ENCODE data around the gene CAMSAP3. TPM values are rescaled to one million over a fixed set of nuclear protein-coding genes. Genes with fewer than 3 reads are reported as not detected.
"Not testable (repeated sequence)": the region's sequence is repeated elsewhere in the genome, so short reads cannot be mapped to it uniquely, and the experiment has no call there.

Gene CAMSAP3
- total RNA-seq, 1 donor from 2014 or later: 1.2 TPM

- DNase-seq (ENCODE audit: low spot score): no peak
Measured at GRCh38 chr19:7570761-7571160, 24.9 kb upstream of the CAMSAP3 start.

- DNase-seq (ENCODE audit: low spot score): no peak
Measured at GRCh38 chr19:7575434-7576040, 20.1 kb upstream of the CAMSAP3 start.

- DNase-seq (ENCODE audit: low spot score): not testable (repeated sequence)
Measured at GRCh38 chr19:7577422-7577821, 18.2 kb upstream of the CAMSAP3 start.

- DNase-seq (ENCODE audit: low spot score): no peak
Measured at GRCh38 chr19:7578127-7578526, 17.5 kb upstream of the CAMSAP3 start.

- no peak for DNase-seq (ENCODE audit: low spot score)
Measured at GRCh38 chr19:7579182-7579581, 16.5 kb upstream of the CAMSAP3 start.

GRCh38 chr19:7582446-7582845, 13.2 kb upstream of the CAMSAP3 start:
- DNase-seq (ENCODE audit: low spot score): no peak

- DNase-seq (ENCODE audit: low spot score): no peak
Measured at GRCh38 chr19:7589822-7590221, 5.8 kb upstream of the CAMSAP3 start.

- DNase-seq (ENCODE audit: low spot score): peak; percentile 22
Measured at GRCh38 chr19:7590256-7590655, 5.4 kb upstream of the CAMSAP3 start.

GRCh38 chr19:7596211-7596937, 711 bp downstream of the CAMSAP3 start:
- no peak for DNase-seq (ENCODE audit: low spot score)

- no peak for DNase-seq (ENCODE audit: low spot score)
Measured at GRCh38 chr19:7597689-7598088, 2.0 kb downstream of the CAMSAP3 start.

- DNase-seq (ENCODE audit: low spot score): no peak
Measured at GRCh38 chr19:7598180-7598579, 2.5 kb downstream of the CAMSAP3 start.

- DNase-seq (ENCODE audit: low spot score): no peak
Measured at GRCh38 chr19:7600721-7601120, 5.1 kb downstream of the CAMSAP3 start.

- DNase-seq (ENCODE audit: low spot score): no peak
Measured at GRCh38 chr19:7602240-7602934, 6.7 kb downstream of the CAMSAP3 start.

- no peak for DNase-seq (ENCODE audit: low spot score)
Measured at GRCh38 chr19:7602935-7603497, 7.4 kb downstream of the CAMSAP3 start.

- no peak for DNase-seq (ENCODE audit: low spot score)
Measured at GRCh38 chr19:7603919-7604318, 8.3 kb downstream of the CAMSAP3 start.

GRCh38 chr19:7605490-7606222, 10.0 kb downstream of the CAMSAP3 start:
- DNase-seq (ENCODE audit: low spot score): no peak

- no peak for DNase-seq (ENCODE audit: low spot score)
Measured at GRCh38 chr19:7606289-7606688, 10.6 kb downstream of the CAMSAP3 start.

- DNase-seq (ENCODE audit: low spot score): no peak
Measured at GRCh38 chr19:7607212-7607873, 11.7 kb downstream of the CAMSAP3 start.

- DNase-seq (ENCODE audit: low spot score): no peak
Measured at GRCh38 chr19:7607874-7608560, 12.4 kb downstream of the CAMSAP3 start.

GRCh38 chr19:7610491-7611240, 15.0 kb downstream of the CAMSAP3 start:
- DNase-seq (ENCODE audit: low spot score): no peak

Measured in umbilical cord (tissue), 2 donors.